IPS-18c (cell line): ENCODE measurements around the gene FRYL.
"Not testable (repeated sequence)": the region's sequence is repeated elsewhere in the genome, so short reads cannot be mapped to it uniquely, and the experiment has no call there.

Experiments
- H3K4me3 ChIP-seq: 2 replicates; pipeline ENCODE4 v1.7.0; 2013; ENCODE audit warnings: low read depth, mild to moderate bottlenecking, low read length, moderate library complexity; ENCODE audit not compliant: insufficient read depth
- H3K9me3 ChIP-seq: one replicate; pipeline ENCODE4 v1.6.1; 2013; ENCODE audit warnings: mild to moderate bottlenecking, low read length, moderate library complexity; ENCODE audit not compliant: control insufficient read depth, insufficient read depth

Gene FRYL

DNA sequence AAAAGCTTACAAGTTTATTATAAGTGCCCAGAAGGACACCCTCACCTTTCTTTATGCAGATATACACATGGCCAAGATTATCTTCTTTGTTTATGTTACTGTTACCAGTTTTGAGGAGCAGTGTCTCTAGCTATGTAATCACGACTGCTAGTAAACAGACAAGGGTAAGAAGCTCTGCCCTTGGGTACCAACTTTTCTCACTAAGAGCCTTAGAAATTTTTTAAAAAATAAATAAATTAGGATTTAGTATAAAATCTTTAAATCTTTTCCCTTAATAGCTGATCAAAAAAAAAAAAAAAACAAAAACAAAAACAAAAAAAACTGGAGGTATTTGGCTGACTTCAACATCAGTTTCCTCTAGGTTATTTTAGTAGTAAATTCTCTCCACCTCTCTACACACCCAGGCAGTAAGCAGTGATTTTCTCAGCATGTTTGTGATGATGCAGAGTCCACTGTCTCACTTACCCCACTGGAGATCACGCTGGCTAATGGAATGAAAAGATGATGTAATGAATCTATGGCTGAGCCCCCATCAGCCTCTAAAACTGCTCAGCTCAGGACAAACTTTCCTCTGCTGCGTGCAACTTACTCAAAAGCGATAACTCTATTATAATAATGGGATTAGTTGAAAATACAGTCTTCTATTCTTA, 125.9 kb downstream of the FRYL start:
- no peak overlapping the region for H3K4me3 ChIP-seq
- no peaks in the 10 kb centered on the region for H3K9me3 ChIP-seq

DNA sequence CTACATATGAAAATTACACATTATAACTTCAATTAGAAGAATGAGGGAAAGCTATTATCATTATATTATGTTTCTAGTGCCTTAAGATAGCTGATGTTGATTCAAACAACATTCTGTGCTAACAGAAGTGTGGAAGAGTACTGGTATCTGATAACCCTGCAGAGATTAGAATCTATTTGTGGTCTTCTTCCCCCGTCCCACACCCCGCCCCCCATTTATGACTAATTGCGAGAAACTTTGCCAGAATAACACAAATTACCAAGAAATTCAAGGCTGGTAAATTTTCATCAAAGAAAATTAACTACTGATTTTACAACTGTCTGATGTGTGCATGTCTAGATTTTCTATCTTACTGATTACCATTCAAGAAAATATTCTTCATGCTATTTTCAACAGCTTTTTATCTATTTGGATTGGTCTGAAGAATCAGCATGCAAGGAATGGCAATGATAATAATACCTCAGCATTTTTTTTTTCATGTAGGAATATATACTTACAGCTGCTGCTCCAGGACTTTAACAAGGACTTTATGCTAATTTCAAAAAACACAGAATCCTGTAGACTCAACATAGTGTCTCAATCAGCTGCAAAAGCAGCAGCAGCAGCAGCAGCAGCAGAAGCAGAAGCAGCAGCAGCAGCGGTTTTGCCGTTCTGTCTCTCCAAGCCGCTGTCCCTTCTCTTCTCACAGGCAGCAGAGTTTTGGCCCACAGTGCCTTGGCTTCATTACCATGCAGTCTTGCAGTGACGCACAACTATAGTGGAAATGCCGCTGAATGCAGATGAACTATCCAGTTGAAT, 126.7 kb downstream of the FRYL start:
- no peak overlapping the region for H3K4me3 ChIP-seq

DNA sequence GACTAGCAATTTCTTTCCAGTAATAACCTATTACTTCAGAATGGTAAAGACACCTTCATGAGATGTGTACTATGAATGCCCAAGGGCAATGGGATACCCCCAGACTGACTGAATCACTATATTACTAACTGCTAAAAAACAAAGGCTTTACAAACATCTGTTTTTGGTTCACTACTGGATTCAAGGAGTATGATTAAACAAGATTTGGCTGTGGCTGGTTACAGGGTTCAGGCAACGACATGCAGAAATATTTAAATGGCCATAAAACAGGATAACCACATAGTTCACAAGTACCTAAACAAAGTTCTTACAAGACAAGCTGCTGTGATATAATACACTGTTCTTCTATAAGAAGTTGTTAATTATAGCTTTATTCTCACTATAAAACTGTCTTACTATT, 128.2 kb downstream of the FRYL start:
- no peak overlapping the region for H3K4me3 ChIP-seq
- no peaks in the 10 kb centered on the region for H3K9me3 ChIP-seq

More for the DNA sequence above, 126.7 kb downstream of the FRYL start:
- H3K9me3 ChIP-seq = no peaks in the 10 kb centered on the region

DNA sequence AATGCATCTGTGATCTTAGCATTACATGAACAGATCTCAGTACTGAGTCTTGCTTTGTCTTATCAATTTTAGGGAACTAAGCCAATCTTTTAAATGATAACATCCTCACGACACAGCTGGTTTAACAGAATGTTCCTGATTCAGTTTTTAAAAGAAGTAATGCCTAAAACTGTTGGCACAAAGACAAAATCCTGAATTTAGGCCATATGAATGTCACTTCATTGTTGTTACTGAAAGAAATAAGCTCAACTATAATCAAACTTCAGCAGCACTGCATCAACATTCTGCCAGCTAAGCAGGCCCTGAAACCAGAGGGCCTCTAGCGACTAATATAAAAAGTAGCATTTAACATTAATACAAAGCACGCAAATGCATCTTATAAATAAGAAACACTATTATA, 130.6 kb downstream of the FRYL start:
- Histone ChIP-seq H3K4me3 (no peak overlapping the region), H3K9me3 (no peaks in the 10 kb centered on the region)

DNA sequence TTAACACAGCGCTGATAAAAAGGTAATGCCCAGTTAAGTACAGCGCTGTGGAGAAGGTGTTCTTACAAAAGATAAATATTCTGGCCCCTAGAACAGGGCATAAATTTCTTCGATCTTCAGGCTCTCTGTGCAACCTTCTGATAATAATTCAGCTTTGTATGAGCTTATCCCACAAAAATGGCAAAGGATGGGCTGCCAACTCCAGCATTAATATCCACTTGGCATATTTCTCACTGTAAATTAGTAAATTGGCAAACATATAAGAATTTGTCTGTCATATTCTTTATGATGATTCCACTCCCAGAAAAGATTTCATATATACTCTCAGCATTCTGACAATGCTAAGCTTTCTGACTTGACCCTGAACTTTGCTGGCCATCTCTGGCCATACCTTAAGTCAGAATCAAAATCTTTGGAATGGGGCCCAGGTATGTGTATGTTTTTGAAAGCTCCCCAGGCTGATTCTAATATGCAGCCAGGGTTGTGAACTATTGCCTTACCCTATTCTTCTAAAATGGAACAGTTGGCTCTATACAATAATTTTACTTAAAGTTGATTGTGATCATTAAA, 134.8 kb downstream of the FRYL start:
- no peak overlapping the region for H3K4me3 ChIP-seq

DNA sequence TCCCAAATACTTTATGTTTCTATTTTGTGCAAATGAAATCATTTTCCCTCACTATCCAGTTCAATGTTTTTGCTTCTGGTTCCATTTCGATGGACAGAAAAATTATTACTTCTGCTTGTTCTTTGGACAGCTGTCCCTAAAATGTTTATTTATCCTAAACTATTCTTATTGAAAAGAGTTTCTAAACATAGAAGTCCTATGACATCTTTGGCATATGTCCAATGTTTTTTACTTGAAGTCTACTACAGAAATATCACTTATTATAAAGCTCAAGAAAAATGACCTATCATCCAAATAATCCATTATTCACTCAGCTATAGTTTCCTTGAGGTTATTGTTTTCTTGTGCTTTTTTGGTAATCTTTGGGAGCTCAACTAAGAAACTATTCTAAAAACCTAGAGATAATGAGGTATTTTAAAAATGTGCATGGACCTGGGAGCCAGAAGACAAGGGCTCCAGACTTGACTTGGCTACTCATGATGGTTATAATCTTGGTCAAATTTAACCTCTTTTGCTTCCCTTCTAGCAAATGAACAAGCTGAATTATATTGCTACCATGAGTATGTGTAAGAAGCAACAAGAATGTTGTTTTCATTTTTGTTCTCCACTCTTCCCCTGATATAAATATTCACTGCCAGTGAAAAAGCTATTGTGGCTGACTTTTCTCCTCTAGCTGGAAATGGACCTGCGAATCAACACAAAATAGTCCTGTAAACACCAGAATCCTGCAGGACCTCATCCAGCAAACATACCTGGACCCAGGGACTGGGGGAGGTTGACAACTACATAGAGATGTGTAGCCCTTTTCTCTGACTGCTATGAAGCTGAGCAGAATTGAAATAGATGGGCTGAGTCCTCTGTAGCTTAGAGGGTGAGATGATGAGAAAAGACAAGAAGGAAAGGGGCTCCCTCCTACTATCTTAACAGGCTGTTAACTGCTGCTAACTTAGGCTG, 137.4 kb downstream of the FRYL start:
- Histone ChIP-seq H3K4me3 (no peak overlapping the region), H3K9me3 (no peaks in the 10 kb centered on the region)

More for the DNA sequence above, 134.8 kb downstream of the FRYL start:
- H3K9me3 ChIP-seq = no peaks in the 10 kb centered on the region

DNA sequence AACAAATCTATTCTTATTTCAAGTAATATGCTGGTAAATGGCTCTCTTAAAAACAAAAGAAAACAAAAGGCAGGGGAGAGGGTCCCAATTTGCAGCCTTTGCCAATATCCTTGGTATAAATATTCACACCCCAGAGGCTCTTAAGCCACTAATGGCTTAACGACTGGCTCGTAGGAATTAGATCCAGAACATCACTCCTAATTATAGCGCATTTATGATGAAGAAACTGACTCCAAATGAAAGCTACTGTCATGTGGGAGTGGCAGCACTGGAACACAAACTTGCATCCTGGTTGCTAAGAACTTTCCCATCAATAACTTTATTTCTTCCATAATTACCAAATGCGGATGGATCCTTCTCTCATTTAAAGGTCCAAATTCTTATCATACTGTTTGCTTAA, 138.7 kb downstream of the FRYL start:
- H3K9me3 ChIP-seq = no peaks in the 10 kb centered on the region
- H3K4me3 ChIP-seq = no peak overlapping the region

DNA sequence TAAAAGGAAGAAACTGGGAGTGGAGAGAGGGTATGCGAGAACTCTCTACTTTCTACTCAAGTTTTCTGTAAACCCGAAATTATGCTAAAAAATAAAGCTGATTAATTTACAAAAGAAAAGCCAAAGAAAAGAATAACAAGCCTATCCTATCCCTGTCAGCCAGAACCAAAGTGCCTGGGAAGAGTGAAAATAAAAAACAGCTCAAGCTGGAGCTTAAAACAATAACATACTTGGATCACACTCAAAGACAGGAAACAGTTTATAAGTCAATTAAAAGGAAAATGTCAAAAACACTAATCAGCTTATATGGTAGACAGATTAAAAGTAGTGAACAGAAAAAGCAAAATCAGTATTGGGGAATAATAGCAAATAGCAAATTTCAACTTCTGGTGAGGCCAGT, 139.4 kb downstream of the FRYL start:
- no peaks in the 10 kb centered on the region for H3K9me3 ChIP-seq
- no peak overlapping the region for H3K4me3 ChIP-seq

DNA sequence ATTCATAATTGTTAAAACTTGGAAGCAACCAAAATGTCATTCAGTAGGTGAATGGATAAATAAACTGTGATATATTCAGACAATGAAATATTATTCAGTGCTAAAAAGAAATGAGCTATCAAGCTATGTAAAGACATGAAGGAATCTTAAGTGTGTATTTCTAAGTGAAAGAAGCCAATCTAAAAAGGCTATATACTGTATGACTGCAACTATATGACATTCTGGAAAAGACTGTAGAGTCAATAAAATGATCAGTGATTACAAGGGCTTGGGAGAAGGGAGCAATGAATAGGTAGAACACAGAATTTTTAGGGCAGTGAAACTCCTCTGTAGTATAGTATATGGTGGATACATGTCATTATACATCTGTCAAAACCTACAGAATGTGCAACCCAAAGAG, 139.9 kb downstream of the FRYL start:
- no peaks in the 10 kb centered on the region for H3K9me3 ChIP-seq
- no peak overlapping the region for H3K4me3 ChIP-seq

DNA sequence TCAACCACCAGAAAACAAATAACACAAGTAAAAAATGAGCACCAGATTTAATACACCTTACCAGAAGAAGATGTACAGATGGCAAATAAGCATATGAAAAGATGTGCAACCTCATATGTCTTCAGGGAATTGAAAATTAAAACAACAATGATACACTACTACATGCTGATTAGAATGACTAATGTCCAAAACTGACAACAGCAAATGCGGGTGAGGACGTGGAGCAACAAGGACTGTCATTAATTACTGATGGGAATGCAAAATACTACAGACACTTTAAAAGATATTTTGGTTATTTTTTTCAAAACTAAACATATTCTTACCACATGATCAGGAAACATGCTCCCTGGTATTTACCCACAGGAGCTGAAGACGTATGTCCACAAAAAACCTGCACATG, 140.3 kb downstream of the FRYL start:
- no peaks in the 10 kb centered on the region for H3K9me3 ChIP-seq

DNA sequence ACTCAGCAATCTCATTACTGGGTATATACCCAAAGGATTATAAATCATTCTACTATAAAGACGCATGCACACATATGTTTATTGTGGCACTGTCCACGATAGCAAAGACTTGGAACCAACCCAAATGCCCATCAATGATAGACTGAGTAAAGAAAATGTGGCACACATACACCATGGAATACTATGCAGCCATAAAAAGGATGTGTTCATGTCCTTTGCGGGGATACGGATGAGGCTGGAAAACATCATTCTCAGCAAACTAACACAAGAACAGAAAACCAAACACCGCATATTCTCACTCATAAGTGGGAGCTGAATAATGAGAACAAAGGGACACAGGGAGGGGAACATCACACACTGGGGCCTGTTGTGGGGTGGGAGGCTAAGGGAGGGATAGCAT, 141.5 kb downstream of the FRYL start:
- H3K4me3 ChIP-seq, H3K9me3 ChIP-seq: not testable (repeated sequence)

More for the DNA sequence above, 140.3 kb downstream of the FRYL start:
- H3K4me3 ChIP-seq = no peak overlapping the region

DNA sequence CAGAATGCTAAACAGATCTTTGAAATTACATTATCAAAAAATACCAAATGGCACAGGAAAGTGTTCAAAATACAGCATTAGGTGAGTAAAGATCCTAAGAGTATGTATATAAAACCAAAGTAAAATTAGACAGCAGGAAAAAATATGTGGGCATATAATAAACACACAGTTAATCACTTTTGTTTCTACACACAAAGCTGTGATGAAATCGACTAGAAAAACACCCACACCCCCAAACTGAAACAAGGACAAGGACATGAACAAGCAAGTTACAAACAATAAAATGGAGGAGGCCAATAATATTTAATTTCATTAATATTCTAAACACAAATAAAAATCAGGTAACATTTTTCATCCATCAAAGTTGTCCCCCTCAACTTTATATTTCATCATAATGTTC, 143.2 kb downstream of the FRYL start:
- Histone ChIP-seq H3K4me3 (no peak overlapping the region), H3K9me3 (no peaks in the 10 kb centered on the region)

DNA sequence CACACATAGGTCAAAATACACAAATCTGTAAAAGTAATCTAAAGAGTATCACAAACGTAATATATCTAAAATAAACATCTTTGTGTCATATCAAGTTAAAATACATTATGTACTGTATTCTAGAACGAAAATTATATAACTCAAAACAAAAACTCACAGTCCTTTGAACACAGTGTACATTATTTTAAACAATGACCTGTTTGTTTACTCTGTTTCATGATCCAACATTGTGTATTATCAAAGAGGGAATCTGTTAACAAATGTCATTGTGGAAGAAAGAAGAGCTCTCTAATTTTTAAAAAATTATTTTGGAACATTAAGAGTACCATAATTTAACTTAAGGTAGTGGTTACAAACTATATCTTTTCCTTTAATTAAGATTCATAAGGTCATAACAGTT, 144.1 kb downstream of the FRYL start:
- H3K9me3 ChIP-seq = no peaks in the 10 kb centered on the region
- H3K4me3 ChIP-seq = no peak overlapping the region

DNA sequence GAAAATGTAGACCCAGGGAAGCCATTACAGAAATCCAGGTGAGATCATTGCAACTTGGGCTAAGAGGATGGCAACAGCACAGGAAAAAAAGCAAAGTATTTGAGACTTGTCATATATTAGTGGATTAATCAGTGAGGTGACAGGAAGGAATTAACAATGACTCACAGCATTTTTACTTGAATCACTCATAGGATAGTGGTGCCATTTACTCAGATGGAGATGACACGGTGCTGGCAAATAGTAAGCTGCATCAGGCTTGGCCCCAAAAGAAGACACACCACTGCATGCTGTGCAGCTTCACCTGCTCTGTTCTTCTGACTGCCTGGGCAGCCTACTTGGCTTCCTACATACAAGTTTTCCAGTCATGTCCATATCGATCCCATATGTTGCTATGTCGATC, 144.8 kb downstream of the FRYL start:
- Histone ChIP-seq H3K4me3 (no peak overlapping the region), H3K9me3 (no peaks in the 10 kb centered on the region)

DNA sequence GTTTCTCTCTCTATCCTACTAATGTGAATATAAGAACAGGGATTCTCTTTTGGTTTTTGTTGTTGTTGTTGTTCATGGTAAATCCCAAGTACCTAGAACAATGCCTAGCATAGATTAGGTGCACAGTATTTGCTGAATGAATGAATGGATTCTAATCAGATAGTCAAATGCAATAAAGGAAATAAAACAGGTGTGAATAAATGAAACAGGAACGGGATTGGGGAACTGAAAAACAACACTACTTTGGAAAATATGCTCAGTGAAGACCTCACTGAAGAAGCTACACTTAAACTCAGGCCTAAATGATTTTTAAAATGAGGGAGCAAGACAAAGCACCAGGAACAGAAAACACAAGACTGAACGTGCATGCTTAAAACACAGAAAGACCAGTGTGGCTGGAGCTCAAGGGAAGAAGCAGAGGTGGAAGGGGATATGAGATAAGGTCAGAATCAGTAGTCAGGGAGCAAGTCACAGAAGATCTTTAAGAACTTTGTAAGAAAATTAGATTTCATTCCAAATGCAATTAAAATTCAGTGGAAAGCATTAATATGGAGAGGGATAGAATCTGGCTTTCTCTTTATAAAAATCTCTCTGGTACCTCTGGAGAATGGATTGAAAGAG, 145.3 kb downstream of the FRYL start:
- Histone ChIP-seq H3K9me3 (no peaks in the 10 kb centered on the region), H3K4me3 (no peak overlapping the region)

DNA sequence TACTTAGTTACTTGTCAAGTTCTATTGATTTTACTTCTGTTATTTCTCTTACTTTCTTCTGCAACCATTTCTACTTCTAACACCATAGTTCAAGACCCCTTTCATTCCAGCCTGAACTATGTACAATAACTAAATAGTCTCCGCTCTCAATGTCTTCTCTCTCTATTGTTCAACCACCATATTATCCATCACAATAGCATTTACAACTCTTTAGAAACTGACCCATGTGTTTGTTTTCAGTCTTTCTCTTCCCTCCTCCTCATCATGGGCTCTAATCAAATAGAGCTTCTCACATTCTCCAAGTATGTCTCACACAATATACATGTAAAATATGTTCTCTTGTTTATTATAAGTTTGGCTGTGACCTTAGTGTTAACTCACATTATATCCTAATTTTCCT, 146.4 kb downstream of the FRYL start:
- no peaks in the 10 kb centered on the region for H3K9me3 ChIP-seq
- no peak overlapping the region for H3K4me3 ChIP-seq

DNA sequence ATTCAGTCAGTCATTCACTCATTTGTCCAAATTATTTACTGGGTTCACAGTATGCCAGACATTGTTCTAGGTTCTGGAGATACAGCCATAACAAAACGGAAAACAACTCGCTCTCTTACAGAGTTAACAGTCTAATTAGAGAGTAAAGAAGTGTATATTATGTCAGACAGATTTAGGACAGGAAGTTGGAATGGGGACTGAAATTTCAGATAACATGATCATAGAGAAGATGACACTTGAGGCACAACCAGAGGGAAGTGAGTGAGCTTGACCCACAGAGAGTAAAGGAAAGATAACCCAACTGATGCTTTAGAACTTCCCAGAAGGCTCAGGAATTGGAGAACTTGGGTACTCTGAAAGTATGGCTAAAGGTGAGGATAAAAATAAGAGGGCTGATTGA, 150.6 kb downstream of the FRYL start:
- no peaks in the 10 kb centered on the region for H3K9me3 ChIP-seq
- no peak overlapping the region for H3K4me3 ChIP-seq
